Activated T-cell treated with anti-CD3 and anti-CD28 coated beads for 48 hours (primary cell): ENCODE measurements around the gene OR5F1.

ENCODE experiments used
- DNase-seq: peaks from one replicate; pipeline ENCODE4 v3.0.0-alpha.2; 2020; ENCODE audit warnings: low read depth

The OR5F1 gene

GRCh38 chr11:55994525-55994924 is at the start of gene OR5F1:
TSS of gene OR5F1 (minus strand) at chr11:55994625. CDS start at chr11:55994625, 0 bp downstream.
- DNase-seq = no peak

- no peak for DNase-seq
These were observed 32.9 kb upstream of the OR5F1 start, which contains the start of gene OR5AS1 for GRCh38 chr11:56027354-56027753. TSS of gene OR5AS1 (plus strand) at chr11:56027654. CDS start at chr11:56030419, 2,765 bp downstream.

GRCh38 chr11:56013805-56014204 is 19.4 kb upstream of the OR5F1 start:
- DNase-seq = no peak

GRCh38 chr11:56010716-56011115 is 16.3 kb upstream of the OR5F1 start:
- no peak for DNase-seq

- DNase-seq = no peak
These were observed 23.5 kb downstream of the OR5F1 start for GRCh38 chr11:55970935-55971334.

- no peak for DNase-seq
These were observed 24.6 kb downstream of the OR5F1 start, which contains the start of gene OR10AG1 for GRCh38 chr11:55969845-55970244. TSS of gene OR10AG1 (minus strand) at chr11:55969945. CDS start at chr11:55969907, 38 bp downstream.

- DNase-seq = no peak
These were observed 26.5 kb downstream of the OR5F1 start for GRCh38 chr11:55967914-55968313.

GRCh38 chr11:55966391-55966790 is 28.0 kb downstream of the OR5F1 start:
- DNase-seq = no peak

- DNase-seq = no peak
These were observed 37.9 kb downstream of the OR5F1 start for GRCh38 chr11:55956521-55956920.

- no peak for DNase-seq
These were observed 45.1 kb downstream of the OR5F1 start for GRCh38 chr11:55949330-55949729.
